ENCODE data around the gene DPF3. TPM values are rescaled to one million over a fixed set of nuclear protein-coding genes. Genes with fewer than 3 reads are reported as not detected.

DPF3 gene
- total RNA-seq, 1 experiment from 2014 or later = not detected

- Histone ChIP-seq H3K27me3 (ENCODE audit: insufficient read depth, low read depth) (peaks cover 93% of the 10 kb centered on the region), H3K9me2 (ENCODE audit: insufficient read depth) (no peaks in the 10 kb centered on the region), H4K20me1 (ENCODE audit: insufficient read depth) (no peaks in the 10 kb centered on the region), H3K36me3 (ENCODE audit: low read depth) (no peaks in the 10 kb centered on the region), H3K27ac (no peak overlapping the region), H3K79me2 (ENCODE audit: low read depth) (no peaks in the 10 kb centered on the region), H3K4me3 (no peak overlapping the region), H3K4me1 (replicated peaks; ENCODE audit: insufficient read depth) (no peaks in the 10 kb centered on the region), H3K4me2 (no peak overlapping the region), H3F3A (ENCODE audit: insufficient read depth, low read depth) (no peaks in the 10 kb centered on the region), H2AFZ (no peak overlapping the region), H3K9me3 (ENCODE audit: insufficient read depth, low read depth) (no peaks in the 10 kb centered on the region)
- BruUV-seq (replicated peaks) = no TSS peak
- no peak for DNase-seq
- intact Hi-C loops (cut with micrococcal nuclease; ENCODE audit: unreplicated experiment) = no loop called here
- TF ChIP-seq CTCF (conservative IDR thresholded peaks at IDR 0.05) = no peak
- no peak for TF ChIP-seq EZH2 (IDR thresholded peaks at IDR 0.05; ENCODE audit: low read depth)
- CTCF ChIA-PET = no interaction called here
- POLR2A ChIA-PET (ENCODE audit: unreplicated experiment) = no interaction called here
These were observed 167.5 kb downstream of the DPF3 start for GRCh38 chr14:72726444-72726843.

GRCh38 chr14:72723858-72724530 is 169.9 kb downstream of the DPF3 start:
- BruUV-seq (replicated peaks) = no TSS peak
- H3K4me2 ChIP-seq = no peak overlapping the region
- CTCF ChIA-PET = no interaction called here

GRCh38 chr14:72722201-72722785 is 171.6 kb downstream of the DPF3 start:
- Histone ChIP-seq H3K36me3 (ENCODE audit: low read depth) (no peaks in the 10 kb centered on the region), H3K4me1 (replicated peaks; ENCODE audit: insufficient read depth) (no peaks in the 10 kb centered on the region), H2AFZ (no peak overlapping the region), H3K4me3 (no peak overlapping the region), H3K27me3 (ENCODE audit: insufficient read depth, low read depth) (peaks cover 70% of the 10 kb centered on the region), H3K9me3 (ENCODE audit: insufficient read depth, low read depth) (no peaks in the 10 kb centered on the region), H3K27ac (no peak overlapping the region), H4K20me1 (ENCODE audit: insufficient read depth) (no peaks in the 10 kb centered on the region), H3K4me2 (no peak overlapping the region), H3F3A (ENCODE audit: insufficient read depth, low read depth) (no peaks in the 10 kb centered on the region), H3K9me2 (ENCODE audit: insufficient read depth) (no peaks in the 10 kb centered on the region), H3K79me2 (ENCODE audit: low read depth) (no peaks in the 10 kb centered on the region)
- ChIA-PET POLR2A (ENCODE audit: unreplicated experiment) (no interaction called here), CTCF (no interaction called here)
- intact Hi-C loops (cut with micrococcal nuclease; ENCODE audit: unreplicated experiment) = no loop called here
- no peak for DNase-seq
- TF ChIP-seq EZH2 (IDR thresholded peaks at IDR 0.05; ENCODE audit: low read depth) = no peak
- no peak for TF ChIP-seq CTCF (conservative IDR thresholded peaks at IDR 0.05)
- no TSS peak for BruUV-seq (replicated peaks)

More at GRCh38 chr14:72723858-72724530, 169.9 kb downstream of the DPF3 start:
- TF ChIP-seq CTCF (conservative IDR thresholded peaks at IDR 0.05) = no peak
- TF ChIP-seq EZH2 (IDR thresholded peaks at IDR 0.05; ENCODE audit: low read depth) = no peak
- no peaks in the 10 kb centered on the region for H3K79me2 ChIP-seq (ENCODE audit: low read depth)
- H4K20me1 ChIP-seq (ENCODE audit: insufficient read depth) = no peaks in the 10 kb centered on the region
- no peaks in the 10 kb centered on the region for H3K9me2 ChIP-seq (ENCODE audit: insufficient read depth)
- no peak overlapping the region for H3K27ac ChIP-seq
- no peaks in the 10 kb centered on the region for H3K36me3 ChIP-seq (ENCODE audit: low read depth)
- peaks cover 78% of the 10 kb centered on the region for H3K27me3 ChIP-seq (ENCODE audit: insufficient read depth, low read depth)
- POLR2A ChIA-PET (ENCODE audit: unreplicated experiment) = no interaction called here
- no peaks in the 10 kb centered on the region for H3F3A ChIP-seq (ENCODE audit: insufficient read depth, low read depth)
- intact Hi-C loops (cut with micrococcal nuclease; ENCODE audit: unreplicated experiment) = no loop called here
- no peaks in the 10 kb centered on the region for H3K4me1 ChIP-seq (replicated peaks; ENCODE audit: insufficient read depth)
- H2AFZ ChIP-seq = no peak overlapping the region
- DNase-seq = no peak
- H3K9me3 ChIP-seq (ENCODE audit: insufficient read depth, low read depth) = no peaks in the 10 kb centered on the region
- H3K4me3 ChIP-seq = no peak overlapping the region
